WERI-Rb-1 (cell line): ENCODE results near the gene ERG28.

Experiments used
- DNase-seq: peaks from one replicate; pipeline ENCODE4 v3.0.0-alpha.2; 2020
- H3K27ac ChIP-seq: fragments of 250-450 bp; sonication (Bioruptor Pico); 2 replicates; pipeline ENCODE4 v1.5.1; 2020; ENCODE audit warnings: mild to moderate bottlenecking, moderate library complexity
- H3K27me3 ChIP-seq: fragments of 250-450 bp; sonication (Bioruptor Pico); 2 replicates; pipeline ENCODE4 v1.5.1; 2021; ENCODE audit warnings: mild to moderate bottlenecking, low read depth, moderate library complexity; ENCODE audit not compliant: insufficient read depth, severe bottlenecking
- H3K36me3 ChIP-seq: fragments of 250-450 bp; sonication (Bioruptor Pico); 2 replicates; pipeline ENCODE4 v1.5.1; 2020; ENCODE audit warnings: mild to moderate bottlenecking, moderate library complexity
- H3K4me3 ChIP-seq: 2 replicates; pipeline ENCODE4 v1.5.1; 2011; ENCODE audit warnings: low read depth, mild to moderate bottlenecking, control low read depth, low read length
- H3K9me3 ChIP-seq: fragments of 250-450 bp; sonication (Bioruptor Pico); 2 replicates; pipeline ENCODE4 v1.5.1; 2021; ENCODE audit warnings: mild to moderate bottlenecking, moderate library complexity; ENCODE audit not compliant: severe bottlenecking
- CTCF ChIP-seq: IDR thresholded peaks from 2 replicates; pipeline ENCODE4 v1.5.1; 2011; ENCODE audit warnings: low read depth, mild to moderate bottlenecking, control low read depth, inconsistent platforms, low read length

Gene ERG28

GRCh38 chr14:75630695-75631452, 29.8 kb downstream of the ERG28 start:
- Histone ChIP-seq H3K27me3 (no peaks in the 10 kb centered on the region), H3K36me3 (no peaks in the 10 kb centered on the region), H3K4me3 (no peak overlapping the region), H3K9me3 (no peaks in the 10 kb centered on the region), H3K27ac (no peak overlapping the region)
- no peak for DNase-seq
- TF ChIP-seq CTCF, result no peak

- no peaks in the 10 kb centered on the region for H3K36me3 ChIP-seq
- no peaks in the 10 kb centered on the region for H3K9me3 ChIP-seq
- no peak overlapping the region for H3K4me3 ChIP-seq
- no peaks in the 10 kb centered on the region for H3K27me3 ChIP-seq
- no peak for TF ChIP-seq CTCF
- H3K27ac ChIP-seq, result no peak overlapping the region
- DNase-seq, result no peak
Observed at GRCh38 chr14:75628816-75629215, 31.9 kb downstream of the ERG28 start.

- no peak for DNase-seq
- Histone ChIP-seq H3K4me3 (no peak overlapping the region), H3K36me3 (no peaks in the 10 kb centered on the region), H3K9me3 (no peaks in the 10 kb centered on the region), H3K27ac (no peak overlapping the region), H3K27me3 (no peaks in the 10 kb centered on the region)
- no peak for TF ChIP-seq CTCF
Observed at GRCh38 chr14:75627406-75627805, 33.3 kb downstream of the ERG28 start.

GRCh38 chr14:75626863-75627262, 33.8 kb downstream of the ERG28 start:
- no peak for DNase-seq
- Histone ChIP-seq H3K4me3 (no peak overlapping the region), H3K27me3 (no peaks in the 10 kb centered on the region), H3K9me3 (no peaks in the 10 kb centered on the region), H3K27ac (no peak overlapping the region), H3K36me3 (no peaks in the 10 kb centered on the region)
- TF ChIP-seq CTCF, result no peak

GRCh38 chr14:75626396-75626795, 34.3 kb downstream of the ERG28 start:
- no peaks in the 10 kb centered on the region for H3K9me3 ChIP-seq
- TF ChIP-seq CTCF, result no peak
- no peak overlapping the region for H3K27ac ChIP-seq
- no peaks in the 10 kb centered on the region for H3K36me3 ChIP-seq
- no peak overlapping the region for H3K4me3 ChIP-seq
- no peak for DNase-seq
- H3K27me3 ChIP-seq, result no peaks in the 10 kb centered on the region

GRCh38 chr14:75625034-75625433, 35.6 kb downstream of the ERG28 start:
- no peak for TF ChIP-seq CTCF
- no peaks in the 10 kb centered on the region for H3K36me3 ChIP-seq
- H3K27ac ChIP-seq, result no peak overlapping the region
- H3K9me3 ChIP-seq, result no peaks in the 10 kb centered on the region
- no peak for DNase-seq
- no peak overlapping the region for H3K4me3 ChIP-seq
- no peaks in the 10 kb centered on the region for H3K27me3 ChIP-seq
